HL-60 (cell line): ENCODE results near the gene FMN1.

Experiments
- DNase-seq, 2 experiments: peaks; one replicate each; pipeline ENCODE4 v3.0.0-alpha.2; 2010 to 2020; ENCODE audit warnings: low read depth in 1 of 2, low spot score in 1 of 2
- H3K27ac ChIP-seq: fragments of 250-450 bp; sonication (Bioruptor Pico); replicated peaks from 2 replicates; pipeline ENCODE4 v1.5.1; 2020; ENCODE audit warnings: mild to moderate bottlenecking, moderate library complexity
- H3K27me3 ChIP-seq: fragments of 250-450 bp; sonication (Bioruptor Pico); 2 replicates; pipeline ENCODE4 v1.5.1; 2021; ENCODE audit warnings: mild to moderate bottlenecking, moderate library complexity; ENCODE audit not compliant: insufficient read depth, poor library complexity, severe bottlenecking
- H3K4me3 ChIP-seq: replicated peaks from 2 replicates; pipeline ENCODE4 v1.5.1; 2011; ENCODE audit warnings: mild to moderate bottlenecking, control low read depth, low read length; ENCODE audit not compliant: insufficient read depth
- GABPA ChIP-seq: IDR thresholded peaks from 2 replicates; pipeline ENCODE4 v1.6.1; 2012; ENCODE audit warnings: low read depth
- POLR2AphosphoS5 ChIP-seq: IDR thresholded peaks from 2 replicates; pipeline ENCODE4 v1.6.1; 2012; ENCODE audit warnings: low read depth
- SPI1 ChIP-seq: IDR thresholded peaks from 2 replicates; pipeline ENCODE4 v1.6.1; 2012; ENCODE audit warnings: low read depth, mild to moderate bottlenecking, borderline replicate concordance
- TF ChIP-seq, protein P1 (sequence below): IDR thresholded peaks from one replicate; pipeline ENCODE4 v1.5.1; 2011; ENCODE audit warnings: low read length, control low read depth, inconsistent platforms; ENCODE audit not compliant: insufficient read depth
- TF ChIP-seq, protein P2 (sequence below): IDR thresholded peaks from 2 replicates; pipeline ENCODE4 v1.6.1; 2012; ENCODE audit warnings: low read depth; ENCODE audit not compliant: insufficient replicate concordance

FMN1 gene

GRCh38 chr15:32965897-32966296 lies 228.6 kb downstream of the FMN1 start:
- TF ChIP-seq, protein P1, sequence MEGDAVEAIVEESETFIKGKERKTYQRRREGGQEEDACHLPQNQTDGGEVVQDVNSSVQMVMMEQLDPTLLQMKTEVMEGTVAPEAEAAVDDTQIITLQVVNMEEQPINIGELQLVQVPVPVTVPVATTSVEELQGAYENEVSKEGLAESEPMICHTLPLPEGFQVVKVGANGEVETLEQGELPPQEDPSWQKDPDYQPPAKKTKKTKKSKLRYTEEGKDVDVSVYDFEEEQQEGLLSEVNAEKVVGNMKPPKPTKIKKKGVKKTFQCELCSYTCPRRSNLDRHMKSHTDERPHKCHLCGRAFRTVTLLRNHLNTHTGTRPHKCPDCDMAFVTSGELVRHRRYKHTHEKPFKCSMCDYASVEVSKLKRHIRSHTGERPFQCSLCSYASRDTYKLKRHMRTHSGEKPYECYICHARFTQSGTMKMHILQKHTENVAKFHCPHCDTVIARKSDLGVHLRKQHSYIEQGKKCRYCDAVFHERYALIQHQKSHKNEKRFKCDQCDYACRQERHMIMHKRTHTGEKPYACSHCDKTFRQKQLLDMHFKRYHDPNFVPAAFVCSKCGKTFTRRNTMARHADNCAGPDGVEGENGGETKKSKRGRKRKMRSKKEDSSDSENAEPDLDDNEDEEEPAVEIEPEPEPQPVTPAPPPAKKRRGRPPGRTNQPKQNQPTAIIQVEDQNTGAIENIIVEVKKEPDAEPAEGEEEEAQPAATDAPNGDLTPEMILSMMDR: no peak
- TF ChIP-seq, protein P2, sequence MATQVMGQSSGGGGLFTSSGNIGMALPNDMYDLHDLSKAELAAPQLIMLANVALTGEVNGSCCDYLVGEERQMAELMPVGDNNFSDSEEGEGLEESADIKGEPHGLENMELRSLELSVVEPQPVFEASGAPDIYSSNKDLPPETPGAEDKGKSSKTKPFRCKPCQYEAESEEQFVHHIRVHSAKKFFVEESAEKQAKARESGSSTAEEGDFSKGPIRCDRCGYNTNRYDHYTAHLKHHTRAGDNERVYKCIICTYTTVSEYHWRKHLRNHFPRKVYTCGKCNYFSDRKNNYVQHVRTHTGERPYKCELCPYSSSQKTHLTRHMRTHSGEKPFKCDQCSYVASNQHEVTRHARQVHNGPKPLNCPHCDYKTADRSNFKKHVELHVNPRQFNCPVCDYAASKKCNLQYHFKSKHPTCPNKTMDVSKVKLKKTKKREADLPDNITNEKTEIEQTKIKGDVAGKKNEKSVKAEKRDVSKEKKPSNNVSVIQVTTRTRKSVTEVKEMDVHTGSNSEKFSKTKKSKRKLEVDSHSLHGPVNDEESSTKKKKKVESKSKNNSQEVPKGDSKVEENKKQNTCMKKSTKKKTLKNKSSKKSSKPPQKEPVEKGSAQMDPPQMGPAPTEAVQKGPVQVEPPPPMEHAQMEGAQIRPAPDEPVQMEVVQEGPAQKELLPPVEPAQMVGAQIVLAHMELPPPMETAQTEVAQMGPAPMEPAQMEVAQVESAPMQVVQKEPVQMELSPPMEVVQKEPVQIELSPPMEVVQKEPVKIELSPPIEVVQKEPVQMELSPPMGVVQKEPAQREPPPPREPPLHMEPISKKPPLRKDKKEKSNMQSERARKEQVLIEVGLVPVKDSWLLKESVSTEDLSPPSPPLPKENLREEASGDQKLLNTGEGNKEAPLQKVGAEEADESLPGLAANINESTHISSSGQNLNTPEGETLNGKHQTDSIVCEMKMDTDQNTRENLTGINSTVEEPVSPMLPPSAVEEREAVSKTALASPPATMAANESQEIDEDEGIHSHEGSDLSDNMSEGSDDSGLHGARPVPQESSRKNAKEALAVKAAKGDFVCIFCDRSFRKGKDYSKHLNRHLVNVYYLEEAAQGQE: no peak
- TF ChIP-seq POLR2AphosphoS5: no peak
- TF ChIP-seq SPI1: no peak
- no peak for TF ChIP-seq GABPA
- H3K4me3 ChIP-seq: no peak overlapping the region
- DNase-seq: no peak
- H3K27ac ChIP-seq: no peak overlapping the region
- H3K27me3 ChIP-seq: peaks cover 4% of the 10 kb centered on the region

DNA sequence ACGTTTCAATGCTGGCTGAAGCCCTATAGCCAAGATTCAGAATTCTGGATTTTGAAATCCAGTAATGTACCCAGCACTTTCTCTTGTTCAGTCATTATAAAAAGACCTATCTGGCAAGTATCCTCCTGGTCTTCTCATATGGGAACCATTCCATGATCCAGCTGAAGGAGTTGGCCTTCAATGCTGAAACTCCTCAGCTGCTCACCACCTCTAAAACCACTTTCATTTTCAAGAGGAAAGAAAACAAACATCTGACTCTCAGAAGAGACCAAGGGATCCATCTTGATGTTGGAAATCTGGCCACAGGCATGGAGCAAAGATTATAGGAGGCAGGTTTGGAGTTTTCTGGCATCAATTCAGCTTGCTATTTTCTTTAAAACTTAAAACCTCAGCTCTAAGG lies 235.4 kb downstream of the FMN1 start:
- TF ChIP-seq SPI1: no peak
- TF ChIP-seq, protein P2: no peak
- no peak for TF ChIP-seq GABPA
- TF ChIP-seq, protein P1: no peak
- no peak for TF ChIP-seq POLR2AphosphoS5
- Histone ChIP-seq H3K27me3 (no peaks in the 10 kb centered on the region), H3K4me3 (no peak overlapping the region), H3K27ac (no peak overlapping the region)
- DNase-seq: no peak

DNA sequence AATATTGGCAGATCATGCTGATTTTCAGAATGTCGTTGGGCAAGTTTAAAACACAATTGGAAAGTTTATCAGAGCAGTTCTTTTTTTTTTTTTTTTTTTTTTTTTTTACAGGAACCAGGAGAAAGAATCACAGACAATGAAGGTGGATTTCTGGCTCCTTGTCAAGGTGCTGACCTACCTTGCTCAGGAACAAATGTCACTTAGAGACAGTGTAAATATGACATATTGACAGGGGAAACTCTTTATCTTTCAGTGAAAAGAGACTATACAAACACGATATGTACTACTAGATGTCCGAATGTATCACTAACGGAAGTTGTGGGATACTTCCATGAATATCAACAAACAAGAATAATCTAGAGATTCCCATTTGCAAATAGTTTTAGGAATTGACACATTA lies 237.3 kb downstream of the FMN1 start:
- TF ChIP-seq, protein P1: no peak
- TF ChIP-seq GABPA: no peak
- no peak for TF ChIP-seq POLR2AphosphoS5
- TF ChIP-seq SPI1: no peak
- TF ChIP-seq, protein P2: no peak
- DNase-seq: no peak
- no peak overlapping the region for H3K4me3 ChIP-seq
- no peaks in the 10 kb centered on the region for H3K27me3 ChIP-seq
- no peak overlapping the region for H3K27ac ChIP-seq
